Peyer's patch (tissue), 4 donors: ENCODE measurements around the gene TANGO2.

ENCODE experiments used
- POLR2A ChIP-seq, 2 donors: fragments of 450-650 bp; IDR thresholded peaks; one replicate each; pipeline ENCODE4 v1.5.1; 2017; ENCODE audit warnings: antibody characterized with exemption in 2 of 2, mild to moderate bottlenecking in 2 of 2, moderate library complexity in 2 of 2
- TF ChIP-seq, protein P1 (sequence below), 6 experiments: fragments of 450-650 bp in 4 of 6; fragments of 200-600 bp in 2 of 6; sonication (generic) in 1 of 6; IDR thresholded peaks; one replicate each; pipeline ENCODE4 v1.5.1; 2017 to 2019; ENCODE audit warnings: antibody characterized with exemption in 6 of 6, mild to moderate bottlenecking in 3 of 6, moderate library complexity in 1 of 6

GRCh38 chr22:19996694-19997384 lies 24.1 kb upstream of the TANGO2 start:
- TF ChIP-seq, protein P1, sequence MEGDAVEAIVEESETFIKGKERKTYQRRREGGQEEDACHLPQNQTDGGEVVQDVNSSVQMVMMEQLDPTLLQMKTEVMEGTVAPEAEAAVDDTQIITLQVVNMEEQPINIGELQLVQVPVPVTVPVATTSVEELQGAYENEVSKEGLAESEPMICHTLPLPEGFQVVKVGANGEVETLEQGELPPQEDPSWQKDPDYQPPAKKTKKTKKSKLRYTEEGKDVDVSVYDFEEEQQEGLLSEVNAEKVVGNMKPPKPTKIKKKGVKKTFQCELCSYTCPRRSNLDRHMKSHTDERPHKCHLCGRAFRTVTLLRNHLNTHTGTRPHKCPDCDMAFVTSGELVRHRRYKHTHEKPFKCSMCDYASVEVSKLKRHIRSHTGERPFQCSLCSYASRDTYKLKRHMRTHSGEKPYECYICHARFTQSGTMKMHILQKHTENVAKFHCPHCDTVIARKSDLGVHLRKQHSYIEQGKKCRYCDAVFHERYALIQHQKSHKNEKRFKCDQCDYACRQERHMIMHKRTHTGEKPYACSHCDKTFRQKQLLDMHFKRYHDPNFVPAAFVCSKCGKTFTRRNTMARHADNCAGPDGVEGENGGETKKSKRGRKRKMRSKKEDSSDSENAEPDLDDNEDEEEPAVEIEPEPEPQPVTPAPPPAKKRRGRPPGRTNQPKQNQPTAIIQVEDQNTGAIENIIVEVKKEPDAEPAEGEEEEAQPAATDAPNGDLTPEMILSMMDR (IDR thresholded peaks at IDR 0.05) = no peak
- TF ChIP-seq POLR2A (IDR thresholded peaks at IDR 0.05) = no peak
